Measurements from ENCODE around the gene MYPOP. TPM values are rescaled to one million over a fixed set of nuclear protein-coding genes. Genes with fewer than 3 reads are reported as not detected.
A peak's percentile ranks its signal among the peaks of the same experiment; 100 is the strongest.
"Not testable (repeated sequence)": the region's sequence is repeated elsewhere in the genome, so short reads cannot be mapped to it uniquely, and the experiment has no call there.

Gene MYPOP
- total RNA-seq, 1 experiment from 2014 or later = 10.8 TPM

DNA sequence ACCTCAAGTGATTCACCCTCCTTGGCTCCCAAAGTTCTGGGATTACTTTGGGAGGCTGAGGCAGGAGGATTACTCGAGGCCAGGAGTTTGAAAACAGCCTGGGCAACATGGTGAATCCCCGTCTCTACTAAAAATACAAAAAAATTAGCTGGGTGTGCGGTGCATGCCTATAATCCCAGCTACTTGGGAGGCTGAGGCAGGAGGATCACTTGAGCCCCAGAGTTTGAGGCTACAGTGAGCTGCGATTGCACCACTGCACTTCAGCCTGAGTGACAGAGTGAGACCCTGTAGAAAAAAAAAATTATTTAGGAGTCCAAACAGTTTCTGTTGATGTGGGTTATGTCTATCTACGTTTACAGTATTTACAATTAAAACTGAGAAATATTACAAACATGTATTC is 31.6 kb downstream of the MYPOP start:
- Histone ChIP-seq H3K9me3 (ENCODE audit: control insufficient read depth in 1 of 2, insufficient read depth in 1 of 2, low read depth in 1 of 2, low read length in 2 of 2) (no peaks in the 10 kb centered on the region), H3K79me2 (ENCODE audit: insufficient read depth, low read length) (no peaks in the 10 kb centered on the region), H3K9me2 (ENCODE audit: insufficient read depth) (no peaks in the 10 kb centered on the region), H3K4me1 (ENCODE audit: control insufficient read depth in 1 of 2, insufficient read depth in 2 of 2, low read length in 2 of 2) (peaks cover 0 to 10% of the 10 kb centered on the region in 2 experiments; a peak in 2 of 4 replicates), H2AFZ (ENCODE audit: low read depth, low read length, poor library complexity, severe bottlenecking) (no peak overlapping the region), H3K27me3 (ENCODE audit: insufficient read depth, low read length) (no peaks in the 10 kb centered on the region), H3K9ac (ENCODE audit: low read length) (no peak overlapping the region), H3K4me2 (ENCODE audit: low read length) (peak overlapping the region; percentile 23; the same call in 1 of the 2 replicates), H3K4me3 (replicated peaks in 1 of 2; ENCODE audit: low read depth in 1 of 2, low read length in 2 of 2) (no peak overlapping the region), H3K27ac (ENCODE audit: low read depth, low read length) (no peak overlapping the region), H4K20me1 (ENCODE audit: insufficient read depth) (no peaks in the 10 kb centered on the region), H3K36me3 (ENCODE audit: control insufficient read depth in 1 of 2, insufficient read depth in 2 of 2, low read length in 2 of 2) (no peaks in the 10 kb centered on the region; a peak in 1 of 4 replicates)
- ATAC-seq = no peak
- ChIA-PET RAD21 (ENCODE audit: low non-redundant PET in 1 of 2, low total read pairs in 2 of 2, uncharacterized antibody in 2 of 2, unreplicated experiment in 2 of 2) (no interaction called here), POLR2A (interaction anchor here (1.2 kb wide), 1 partner anchor 16 kb away, joined by 6 read pairs; the partner anchor contains the start of gene IRF2BP1), CTCF (no interaction called here)
- BruUV-seq (replicated peaks) = no TSS peak
- no peak for TF ChIP-seq EZH2 (IDR thresholded peaks at IDR 0.05)
- intact Hi-C loops (cut with micrococcal nuclease) = no loop called here
- no peak for DNase-seq (ENCODE audit: low read depth, low spot score)

GRCh38 chr19:45867241-45867640 is 35.2 kb downstream of the MYPOP start:
- H2AFZ ChIP-seq (ENCODE audit: low read depth, low read length, poor library complexity, severe bottlenecking); H4K20me1 ChIP-seq (ENCODE audit: insufficient read depth); H3K27ac ChIP-seq (ENCODE audit: low read depth, low read length); intact Hi-C loops (cut with micrococcal nuclease); H3K4me3 ChIP-seq (replicated peaks in 1 of 2; ENCODE audit: low read depth in 1 of 2, low read length in 2 of 2); H3K36me3 ChIP-seq (ENCODE audit: control insufficient read depth in 1 of 2, insufficient read depth in 2 of 2, low read length in 2 of 2); H3K9me2 ChIP-seq (ENCODE audit: insufficient read depth); H3K9ac ChIP-seq (ENCODE audit: low read length); ATAC-seq; H3K4me2 ChIP-seq (ENCODE audit: low read length); RAD21 ChIA-PET (ENCODE audit: low non-redundant PET in 1 of 2, low total read pairs in 2 of 2, uncharacterized antibody in 2 of 2, unreplicated experiment in 2 of 2); BruUV-seq (replicated peaks); H3K9me3 ChIP-seq (ENCODE audit: control insufficient read depth in 1 of 2, insufficient read depth in 1 of 2, low read depth in 1 of 2, low read length in 2 of 2); DNase-seq (ENCODE audit: low read depth, low spot score); H3K27me3 ChIP-seq (ENCODE audit: insufficient read depth, low read length); CTCF ChIA-PET; POLR2A ChIA-PET; H3K79me2 ChIP-seq (ENCODE audit: insufficient read depth, low read length): not testable (repeated sequence)
- H3K4me1 ChIP-seq (ENCODE audit: control insufficient read depth in 1 of 2, insufficient read depth in 2 of 2, low read length in 2 of 2) = peaks cover 3 to 32% of the 10 kb centered on the region in 2 experiments; a peak in 3 of 4 replicates
